Measurements from ENCODE around the gene RGPD3.
"Not testable (repeated sequence)": the region's sequence is repeated elsewhere in the genome, so short reads cannot be mapped to it uniquely, and the experiment has no call there.

RGPD3 gene

DNA sequence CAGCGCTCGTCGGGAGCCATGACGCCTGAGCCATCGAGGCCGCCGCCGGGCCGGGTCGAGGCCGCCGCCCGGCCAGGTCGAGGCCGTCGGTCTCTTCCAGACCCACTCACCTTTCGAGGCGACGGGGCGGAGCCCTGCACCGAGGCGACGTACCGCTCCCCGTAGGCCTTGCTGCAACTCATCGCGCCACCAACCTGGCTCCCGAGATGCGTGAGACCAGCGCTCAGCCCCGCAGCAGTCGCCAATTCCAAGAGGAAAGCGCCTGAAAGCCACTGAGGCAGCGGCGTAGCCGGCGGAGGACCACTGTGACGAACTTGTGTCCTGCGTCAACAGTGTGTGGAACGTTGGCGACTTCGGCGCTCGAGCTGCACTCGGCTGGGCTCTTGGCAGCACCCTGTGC lies at the start of gene RGPD3:
Gene RGPD3, minus strand, starts transcription at position 307 of the 400 bp plus-strand sequence. Its CDS starts 125 bp downstream, at position 182.
- not testable (repeated sequence) for DNase-seq (ENCODE audit: low read depth)

- DNase-seq (ENCODE audit: low read depth), result no peak
Measured at GRCh38 chr2:106517329-106517728, 49.1 kb upstream of the RGPD3 start.

DNA sequence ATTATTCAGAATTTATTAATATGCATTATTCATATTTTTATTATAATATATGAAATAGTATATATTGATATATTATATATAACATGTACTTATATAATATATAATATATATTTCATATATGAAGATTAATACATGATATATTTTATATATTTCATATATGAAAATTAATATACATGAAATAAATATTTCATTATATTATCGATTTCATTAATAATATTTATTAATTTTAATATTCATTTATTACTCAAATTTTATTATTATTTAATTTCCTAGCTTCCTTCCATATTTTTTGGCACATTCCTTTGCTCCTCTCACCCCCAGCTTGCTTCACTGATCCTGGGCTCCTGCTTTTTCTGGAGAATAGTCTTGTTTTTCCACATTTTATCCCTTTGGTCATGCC lies 48.7 kb upstream of the RGPD3 start:
- no peak for DNase-seq (ENCODE audit: low read depth)

DNA sequence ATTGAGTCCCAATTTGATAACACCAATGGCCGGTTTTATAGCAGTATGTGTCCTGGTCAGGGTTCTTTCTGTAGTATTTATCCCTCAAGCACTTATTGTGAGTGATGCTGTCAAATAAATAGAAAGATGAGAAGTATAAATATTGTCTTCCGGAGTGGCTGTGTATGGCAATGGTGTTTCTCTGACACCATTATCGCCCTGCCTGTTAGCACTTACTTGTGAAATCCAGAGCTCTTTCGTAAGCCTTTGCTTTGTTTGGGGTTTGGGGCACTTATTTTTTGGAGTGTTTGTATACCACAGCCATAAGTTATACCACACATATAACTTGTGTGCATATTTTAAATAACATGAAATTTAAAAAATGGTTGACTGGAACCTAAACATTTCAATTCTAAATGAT lies 48.2 kb upstream of the RGPD3 start:
- DNase-seq (ENCODE audit: low read depth), result no peak

DNA sequence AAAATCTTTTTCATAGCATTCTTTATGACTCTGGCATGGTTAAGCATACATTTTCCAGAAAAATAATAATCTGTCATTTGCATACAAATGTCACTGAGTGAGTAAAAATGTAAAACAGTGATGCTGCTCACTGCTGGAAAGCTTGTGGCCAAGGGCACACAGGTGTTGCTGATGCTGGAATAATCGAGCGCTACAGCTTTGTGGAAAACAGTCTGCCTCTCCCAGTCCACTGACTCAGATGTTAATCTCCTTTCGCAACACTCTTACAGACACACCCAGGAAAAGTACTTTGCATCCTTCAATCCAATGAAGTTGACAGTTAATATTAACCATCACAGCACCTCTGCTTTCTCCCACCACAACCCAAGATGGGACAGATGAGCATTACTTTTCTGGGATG lies 46.6 kb upstream of the RGPD3 start:
- DNase-seq (ENCODE audit: low read depth), result not testable (repeated sequence)

DNA sequence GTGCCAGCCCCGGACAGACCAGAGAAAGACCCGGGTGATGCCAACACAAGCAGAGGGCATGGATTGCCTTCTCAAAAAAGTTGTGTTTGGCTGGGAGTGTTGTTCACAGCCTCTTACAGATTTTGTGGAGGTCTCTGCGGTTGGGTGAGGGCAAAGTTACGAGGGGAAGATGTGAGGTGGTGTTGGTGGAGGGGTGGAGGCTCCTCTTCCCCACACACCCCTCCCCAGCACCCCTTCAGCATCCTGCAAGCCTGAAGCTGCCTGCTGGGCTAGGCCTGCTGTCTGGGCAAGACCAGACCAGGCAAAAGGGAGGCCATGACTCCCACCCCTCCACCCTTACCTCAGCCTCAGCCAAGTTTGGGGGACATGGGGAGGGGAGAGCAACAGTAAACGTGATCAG lies 45.2 kb upstream of the RGPD3 start:
- DNase-seq (ENCODE audit: low read depth), result not testable (repeated sequence)

DNA sequence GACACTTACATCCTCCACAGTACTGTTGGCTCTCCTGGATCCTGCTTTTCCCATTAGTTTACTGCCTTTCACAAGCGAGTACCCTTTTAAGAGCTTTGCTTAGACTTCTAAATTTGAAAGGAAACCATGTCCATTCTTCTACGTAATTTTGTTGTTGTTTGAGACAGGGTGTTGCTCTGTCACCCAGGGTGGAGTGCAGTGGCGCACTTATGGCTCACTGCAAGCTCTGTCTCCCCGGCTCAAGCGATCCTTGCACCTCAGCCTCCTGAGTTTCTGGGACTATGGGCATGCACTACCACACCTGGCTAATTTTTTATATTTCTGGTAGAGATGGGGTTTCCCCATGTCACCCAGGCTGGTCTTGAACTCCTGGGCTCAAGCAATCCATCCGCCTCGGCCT lies 43.7 kb upstream of the RGPD3 start:
- not testable (repeated sequence) for DNase-seq (ENCODE audit: low read depth)

GRCh38 chr2:106511476-106511901 lies 43.3 kb upstream of the RGPD3 start:
- DNase-seq (ENCODE audit: low read depth), result not testable (repeated sequence)

GRCh38 chr2:106510791-106511190 lies 42.6 kb upstream of the RGPD3 start:
- DNase-seq (ENCODE audit: low read depth), result not testable (repeated sequence)

DNA sequence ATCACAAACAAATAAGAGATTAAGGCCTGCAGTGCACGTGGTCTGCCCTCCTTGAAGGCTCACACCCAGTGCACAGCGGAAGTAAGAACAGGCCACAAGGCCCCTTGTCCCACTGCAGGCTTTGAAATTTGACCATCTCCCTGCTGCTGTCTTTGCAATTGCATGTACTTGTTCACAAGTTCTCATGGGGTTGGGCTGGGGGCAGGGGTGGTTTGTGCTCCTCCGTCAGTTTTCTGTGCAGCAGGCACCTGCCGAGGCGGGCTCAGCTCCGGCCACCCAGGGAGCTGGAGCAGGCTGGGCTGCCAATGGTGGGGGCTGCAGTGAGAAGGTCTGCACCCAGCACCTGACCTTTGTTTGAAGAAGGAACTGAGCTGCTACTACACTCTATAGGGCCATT lies 41.2 kb upstream of the RGPD3 start:
- DNase-seq (ENCODE audit: low read depth), result not testable (repeated sequence)

DNA sequence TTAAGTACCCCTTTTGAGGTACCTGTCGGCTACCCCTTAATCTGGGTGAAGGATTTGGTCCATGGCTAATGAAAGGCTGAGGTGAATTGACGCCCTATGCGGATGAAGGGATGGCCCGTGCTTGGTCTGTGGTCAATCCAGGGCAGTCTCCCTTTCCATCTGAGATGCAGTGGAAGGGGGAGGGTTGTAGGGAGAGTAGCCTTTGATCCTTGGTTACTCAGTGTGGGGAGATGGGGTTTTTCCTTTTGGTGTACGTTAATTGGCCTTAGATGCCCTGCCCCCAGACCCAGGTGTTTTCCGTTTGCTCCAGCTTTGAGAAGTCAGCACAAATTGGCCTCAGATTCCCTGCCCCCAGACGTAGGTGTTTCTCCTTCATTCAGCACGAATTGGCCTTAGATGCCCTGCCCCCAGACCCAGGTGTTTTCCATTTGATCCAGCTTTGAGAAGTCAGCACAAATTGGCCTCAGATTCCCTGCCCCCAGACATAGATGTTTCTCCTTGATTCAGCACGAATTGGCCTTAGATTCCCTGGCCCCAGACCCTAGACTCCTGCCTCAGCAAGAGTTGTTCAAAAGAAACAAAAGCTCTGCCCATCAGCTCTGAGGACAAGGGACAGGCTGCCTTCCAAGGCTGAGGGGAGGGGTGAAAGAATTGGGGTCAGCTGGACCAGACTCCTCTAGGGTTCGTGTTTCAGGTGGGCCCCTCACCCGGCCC lies 40.6 kb upstream of the RGPD3 start:
- not testable (repeated sequence) for DNase-seq (ENCODE audit: low read depth)

- DNase-seq (ENCODE audit: low read depth), result not testable (repeated sequence)
Measured at GRCh38 chr2:106506002-106506687, 37.9 kb upstream of the RGPD3 start.

GRCh38 chr2:106504787-106505186 lies 36.6 kb upstream of the RGPD3 start:
- not testable (repeated sequence) for DNase-seq (ENCODE audit: low read depth)

- not testable (repeated sequence) for DNase-seq (ENCODE audit: low read depth)
Measured at GRCh38 chr2:106504192-106504591, 36.0 kb upstream of the RGPD3 start.

DNA sequence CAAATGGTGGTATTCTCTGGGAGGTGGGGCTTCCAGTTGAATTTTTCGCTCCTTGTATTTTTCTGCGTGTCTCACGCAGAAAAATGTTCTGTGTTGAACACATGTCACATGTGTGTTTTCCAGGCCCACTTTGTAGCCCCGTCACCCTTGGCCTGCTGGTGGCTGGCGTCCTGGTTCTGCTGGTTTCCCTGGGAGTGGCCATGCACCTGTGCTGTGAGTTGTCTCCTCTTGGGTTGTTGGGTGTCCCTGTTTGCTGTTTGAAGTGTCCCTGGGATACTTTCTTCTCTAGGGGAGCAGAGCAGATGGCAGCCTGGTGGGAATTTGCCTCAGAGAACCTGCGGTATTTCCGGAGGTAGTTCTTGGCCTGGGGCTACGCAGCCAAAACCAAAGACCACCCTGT lies 34.1 kb upstream of the RGPD3 start:
- not testable (repeated sequence) for DNase-seq (ENCODE audit: low read depth)

DNA sequence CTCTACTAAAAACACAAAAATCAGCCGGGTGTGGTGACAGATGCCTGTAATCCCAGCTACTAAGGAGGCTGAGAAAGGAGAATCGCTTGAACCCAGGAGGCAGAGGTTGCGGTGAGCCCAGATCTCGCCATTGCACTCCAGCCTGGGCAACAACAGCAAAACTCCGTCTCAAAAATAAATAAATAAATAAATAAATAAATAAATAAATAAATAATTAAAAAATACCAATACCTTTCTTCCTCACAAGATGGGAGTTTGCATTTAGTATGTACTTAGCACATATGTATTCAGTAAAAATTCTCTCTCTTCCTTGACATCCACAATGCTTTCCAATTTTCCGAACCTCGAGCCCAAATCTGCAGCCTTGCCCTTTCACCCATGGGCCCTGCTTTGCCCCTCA lies 32.1 kb upstream of the RGPD3 start:
- not testable (repeated sequence) for DNase-seq (ENCODE audit: low read depth)

- DNase-seq (ENCODE audit: low read depth), result not testable (repeated sequence)
Measured at GRCh38 chr2:106498549-106498948, 30.3 kb upstream of the RGPD3 start.

DNA sequence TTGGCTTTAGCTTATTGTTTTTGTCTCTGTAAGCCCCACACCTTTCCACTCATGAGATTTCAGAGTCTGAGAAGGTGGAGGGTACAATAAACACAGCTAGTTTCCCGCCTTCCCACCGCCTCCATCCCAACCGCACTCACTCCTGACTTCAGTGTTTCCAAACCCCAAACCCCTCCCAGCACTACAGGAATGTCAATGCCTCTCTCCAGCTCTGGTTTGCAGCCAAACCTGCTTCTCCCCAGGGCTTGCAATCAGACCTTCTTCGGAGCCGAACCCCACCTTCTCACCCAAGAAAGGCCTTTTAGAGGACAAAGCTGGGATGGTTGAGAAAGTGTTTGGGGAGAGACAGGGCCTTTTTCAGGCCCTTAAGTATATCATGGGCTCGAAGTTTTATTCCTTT lies 24.7 kb upstream of the RGPD3 start:
- not testable (repeated sequence) for DNase-seq (ENCODE audit: low read depth)

GRCh38 chr2:106492399-106492798 lies 24.2 kb upstream of the RGPD3 start:
- not testable (repeated sequence) for DNase-seq (ENCODE audit: low read depth)

DNA sequence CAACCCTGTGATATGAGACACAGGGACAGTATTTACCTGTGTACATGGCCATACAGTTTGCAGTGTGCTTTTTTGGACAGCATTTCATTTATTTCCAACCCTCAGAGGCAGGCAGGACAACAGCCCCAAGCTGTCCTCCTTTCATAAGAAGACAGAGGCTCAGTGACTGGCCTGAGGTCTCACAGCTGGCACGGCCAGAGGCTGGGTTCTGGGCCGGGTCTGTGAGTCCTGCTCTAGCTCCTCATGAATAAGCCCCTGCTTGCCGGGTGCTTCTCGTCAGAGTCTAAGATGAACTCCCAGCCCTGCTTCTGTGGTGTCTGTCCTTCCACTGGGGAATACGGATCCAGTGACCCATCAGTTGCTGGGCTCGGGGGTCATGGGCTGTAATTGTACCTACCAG lies 21.5 kb upstream of the RGPD3 start:
- not testable (repeated sequence) for DNase-seq (ENCODE audit: low read depth)

DNA sequence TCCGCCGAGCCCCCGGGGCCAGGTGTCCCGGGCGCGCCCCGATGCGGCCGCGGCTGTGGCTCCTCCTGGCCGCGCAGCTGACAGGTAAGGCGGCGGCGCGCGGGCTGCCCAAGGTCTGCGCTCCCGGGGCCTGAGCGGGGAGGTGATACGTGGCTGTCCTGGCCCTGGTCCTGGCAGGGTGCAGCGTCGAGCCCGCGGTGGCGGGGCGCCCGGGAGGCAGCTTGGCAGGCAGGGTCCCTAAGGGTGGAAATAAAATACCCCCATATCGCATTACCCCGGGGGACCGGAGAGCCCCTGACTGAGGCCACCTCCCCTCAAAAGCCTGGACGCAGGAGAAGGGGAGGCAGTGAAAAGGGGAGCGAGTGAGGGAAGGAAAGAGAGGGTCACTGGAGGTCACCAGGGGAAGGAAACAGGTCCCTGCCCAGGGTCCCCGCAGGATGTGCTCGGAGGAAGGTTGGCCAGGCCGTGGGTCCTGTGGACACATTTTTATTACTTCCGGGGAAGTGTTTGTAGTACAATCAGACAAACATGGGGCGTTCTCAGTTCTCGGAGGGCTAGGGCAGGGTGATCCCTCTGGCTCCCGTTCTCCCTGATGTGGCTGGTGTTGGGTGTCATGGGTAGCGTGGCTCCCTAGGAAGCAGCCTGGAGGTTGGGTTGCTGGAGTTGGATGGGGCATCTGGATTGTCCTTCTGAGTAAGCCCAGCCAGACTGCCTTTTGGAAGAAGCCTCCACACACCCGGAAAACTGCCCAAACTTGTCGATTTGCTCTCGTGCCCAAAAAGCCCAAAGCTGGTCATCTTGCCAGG lies 19.4 kb upstream of the RGPD3 start:
- DNase-seq (ENCODE audit: low read depth), result not testable (repeated sequence)

DNA sequence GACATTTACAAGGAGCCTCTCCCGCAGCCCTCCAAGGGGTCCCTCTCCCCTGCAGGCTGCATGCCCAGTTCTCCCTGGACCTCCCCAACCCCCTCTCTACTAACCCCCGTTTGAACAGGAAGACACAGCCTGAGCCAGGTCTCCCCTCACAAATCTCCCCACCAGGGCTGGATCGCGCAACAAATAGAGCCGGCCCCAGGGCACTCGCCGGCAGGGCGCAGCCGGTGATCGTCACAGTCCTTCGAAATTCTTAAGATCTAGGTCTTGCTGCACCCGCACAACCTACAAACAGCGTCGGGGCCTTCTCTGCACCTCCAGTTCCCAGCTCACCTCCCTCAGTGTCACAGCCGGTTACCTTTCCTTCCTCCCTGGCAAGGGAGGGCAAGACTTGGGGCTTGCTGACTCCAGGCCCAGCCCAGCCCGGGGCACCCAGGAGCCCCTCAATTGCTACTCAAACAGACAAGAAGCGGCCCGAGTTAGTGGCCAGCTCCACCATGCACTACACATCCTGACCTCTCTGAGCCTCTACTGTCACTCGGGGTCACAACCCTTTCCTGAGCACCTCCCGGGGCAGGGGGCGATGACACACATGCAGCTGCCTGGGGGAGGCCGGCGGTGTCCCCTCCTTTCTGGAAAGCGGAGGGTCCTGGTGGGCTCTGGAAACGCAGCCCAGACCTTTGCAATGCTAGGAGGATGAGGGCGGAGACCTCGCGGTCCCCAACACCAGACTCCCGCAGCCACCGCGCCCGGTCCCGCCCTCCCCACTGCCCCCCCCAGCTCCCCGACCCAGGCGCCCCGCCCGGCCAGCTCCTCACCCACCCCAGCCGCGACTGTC lies 18.6 kb upstream of the RGPD3 start, which contains the start of gene CD8B2:
Gene CD8B2, plus strand, starts transcription at position 814 of the 835 bp plus-strand sequence. CDS start 63 bp downstream, outside the sequence.
- DNase-seq (ENCODE audit: low read depth), result not testable (repeated sequence)
